Measurements from ENCODE around the gene EMC10. TPM values are rescaled to one million over a fixed set of nuclear protein-coding genes. Genes with fewer than 3 reads are reported as not detected.
"Not testable (repeated sequence)": the region's sequence is repeated elsewhere in the genome, so short reads cannot be mapped to it uniquely, and the experiment has no call there.

EMC10 gene
- total and polyA plus RNA-seq, 2 experiments from 2014 or later, result 35.6 to 160 TPM

DNA sequence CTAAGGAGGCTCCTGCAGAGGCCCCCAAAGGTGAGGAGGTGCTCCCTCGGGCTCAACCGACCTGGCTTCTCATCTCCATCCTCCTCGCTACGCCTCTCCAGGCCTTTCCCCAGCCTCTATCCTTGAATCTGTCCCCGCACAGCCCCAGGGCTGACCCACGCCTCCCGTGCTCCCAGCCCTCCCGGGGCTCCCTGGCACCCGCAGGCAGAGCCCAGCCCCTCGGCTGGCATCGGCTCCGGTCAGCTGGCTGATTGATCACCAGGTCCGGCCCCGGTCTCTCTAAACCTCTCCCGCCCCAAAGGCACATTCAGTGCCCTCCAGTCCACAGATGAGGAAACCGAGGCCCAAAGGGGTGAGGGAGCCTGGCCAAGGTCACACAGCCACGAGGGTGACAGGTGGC, 41.1 kb upstream of the EMC10 start:
- 89% methylated on average over 10 of the region's 17 CpGs for WGBS (ENCODE audit: low lambda C conversion rate, missing lambda C conversion rate)
- Histone ChIP-seq H3K9me3 (ENCODE audit: low read depth) (no peaks in the 10 kb centered on the region), H2AFZ (no peak overlapping the region), H3K36me3 (replicated peaks; ENCODE audit: insufficient read depth, low read depth) (no peaks in the 10 kb centered on the region), H3K4me2 (no peak overlapping the region), H3K79me2 (no peaks in the 10 kb centered on the region), H3K27ac (no peak overlapping the region), H3K27me3 (peaks cover 7% of the 10 kb centered on the region), H4K20me1 (ENCODE audit: insufficient read depth, poor library complexity, severe bottlenecking) (no peaks in the 10 kb centered on the region), H3K4me1 (ENCODE audit: insufficient read depth) (peaks cover 4% of the 10 kb centered on the region), H3K4me3 (no peak overlapping the region), H3K9me2 (replicated peaks; ENCODE audit: insufficient read depth) (no peaks in the 10 kb centered on the region)
- TF ChIP-seq EZH2phosphoT487 (IDR thresholded peaks at IDR 0.05; ENCODE audit: low read depth, severe bottlenecking, unreplicated experiment), result no peak
- TF ChIP-seq, protein P1, sequence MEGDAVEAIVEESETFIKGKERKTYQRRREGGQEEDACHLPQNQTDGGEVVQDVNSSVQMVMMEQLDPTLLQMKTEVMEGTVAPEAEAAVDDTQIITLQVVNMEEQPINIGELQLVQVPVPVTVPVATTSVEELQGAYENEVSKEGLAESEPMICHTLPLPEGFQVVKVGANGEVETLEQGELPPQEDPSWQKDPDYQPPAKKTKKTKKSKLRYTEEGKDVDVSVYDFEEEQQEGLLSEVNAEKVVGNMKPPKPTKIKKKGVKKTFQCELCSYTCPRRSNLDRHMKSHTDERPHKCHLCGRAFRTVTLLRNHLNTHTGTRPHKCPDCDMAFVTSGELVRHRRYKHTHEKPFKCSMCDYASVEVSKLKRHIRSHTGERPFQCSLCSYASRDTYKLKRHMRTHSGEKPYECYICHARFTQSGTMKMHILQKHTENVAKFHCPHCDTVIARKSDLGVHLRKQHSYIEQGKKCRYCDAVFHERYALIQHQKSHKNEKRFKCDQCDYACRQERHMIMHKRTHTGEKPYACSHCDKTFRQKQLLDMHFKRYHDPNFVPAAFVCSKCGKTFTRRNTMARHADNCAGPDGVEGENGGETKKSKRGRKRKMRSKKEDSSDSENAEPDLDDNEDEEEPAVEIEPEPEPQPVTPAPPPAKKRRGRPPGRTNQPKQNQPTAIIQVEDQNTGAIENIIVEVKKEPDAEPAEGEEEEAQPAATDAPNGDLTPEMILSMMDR (IDR thresholded peaks at IDR 0.05; ENCODE audit: poor library complexity), result no peak
- no peak for TF ChIP-seq EZH2 (IDR thresholded peaks at IDR 0.05; ENCODE audit: borderline replicate concordance)
- no peak for DNase-seq (ENCODE audit: low spot score)

GRCh38 chr19:50435627-50436026, 40.7 kb upstream of the EMC10 start:
- WGBS (ENCODE audit: low lambda C conversion rate, missing lambda C conversion rate), result 92% methylated on average over 11 of the region's 12 CpGs
- Histone ChIP-seq H4K20me1 (ENCODE audit: insufficient read depth, poor library complexity, severe bottlenecking) (no peaks in the 10 kb centered on the region), H3K9me2 (replicated peaks; ENCODE audit: insufficient read depth) (no peaks in the 10 kb centered on the region), H3K9me3 (ENCODE audit: low read depth) (no peaks in the 10 kb centered on the region), H3K27me3 (peaks cover 5% of the 10 kb centered on the region), H3K36me3 (replicated peaks; ENCODE audit: insufficient read depth, low read depth) (no peaks in the 10 kb centered on the region), H3K4me1 (ENCODE audit: insufficient read depth) (peaks cover 4% of the 10 kb centered on the region), H3K4me2 (no peak overlapping the region), H3K27ac (no peak overlapping the region), H3K79me2 (no peaks in the 10 kb centered on the region), H3K4me3 (no peak overlapping the region), H2AFZ (no peak overlapping the region)
- DNase-seq (ENCODE audit: low spot score), result no peak
- TF ChIP-seq EZH2phosphoT487 (IDR thresholded peaks at IDR 0.05; ENCODE audit: low read depth, severe bottlenecking, unreplicated experiment), result no peak
- TF ChIP-seq, protein P1 (IDR thresholded peaks at IDR 0.05; ENCODE audit: poor library complexity), result no peak
- no peak for TF ChIP-seq EZH2 (IDR thresholded peaks at IDR 0.05; ENCODE audit: borderline replicate concordance)

GRCh38 chr19:50437862-50438449, 38.4 kb upstream of the EMC10 start:
- no peak overlapping the region for H2AFZ ChIP-seq
- 94% methylated on average over 5 of the region's 5 CpGs for WGBS (ENCODE audit: low lambda C conversion rate, missing lambda C conversion rate)
- no peaks in the 10 kb centered on the region for H3K27me3 ChIP-seq
- H3K9me3 ChIP-seq (ENCODE audit: low read depth), result no peaks in the 10 kb centered on the region
- H3K4me1 ChIP-seq (ENCODE audit: insufficient read depth), result no peaks in the 10 kb centered on the region
- no peak overlapping the region for H3K4me2 ChIP-seq
- no peaks in the 10 kb centered on the region for H3K9me2 ChIP-seq (replicated peaks; ENCODE audit: insufficient read depth)
- no peak overlapping the region for H3K4me3 ChIP-seq
- H4K20me1 ChIP-seq (ENCODE audit: insufficient read depth, poor library complexity, severe bottlenecking), result no peaks in the 10 kb centered on the region
- no peaks in the 10 kb centered on the region for H3K36me3 ChIP-seq (replicated peaks; ENCODE audit: insufficient read depth, low read depth)
- no peaks in the 10 kb centered on the region for H3K79me2 ChIP-seq
- no peak overlapping the region for H3K27ac ChIP-seq
- TF ChIP-seq, protein P1 (IDR thresholded peaks at IDR 0.05; ENCODE audit: poor library complexity), result no peak
- TF ChIP-seq EZH2 (IDR thresholded peaks at IDR 0.05; ENCODE audit: borderline replicate concordance) (no peak), EZH2phosphoT487 (IDR thresholded peaks at IDR 0.05; ENCODE audit: low read depth, severe bottlenecking, unreplicated experiment) (no peak)
- DNase-seq (ENCODE audit: low spot score), result no peak

GRCh38 chr19:50439130-50439529, 37.2 kb upstream of the EMC10 start:
- not testable (repeated sequence) for H3K27me3 ChIP-seq; H3K9me2 ChIP-seq (replicated peaks; ENCODE audit: insufficient read depth); H3K4me1 ChIP-seq (ENCODE audit: insufficient read depth); DNase-seq (ENCODE audit: low spot score); H3K36me3 ChIP-seq (replicated peaks; ENCODE audit: insufficient read depth, low read depth); H3K79me2 ChIP-seq; H3K4me2 ChIP-seq; H2AFZ ChIP-seq; H3K9me3 ChIP-seq (ENCODE audit: low read depth); H3K4me3 ChIP-seq; H3K27ac ChIP-seq; H4K20me1 ChIP-seq (ENCODE audit: insufficient read depth, poor library complexity, severe bottlenecking)
- 100% methylated on average over 1 of the region's 2 CpGs for WGBS (ENCODE audit: low lambda C conversion rate, missing lambda C conversion rate)
